Stimulated activated CD4-positive, alpha-beta T cell treated with anti-CD3 and anti-CD28 coated beads, TNF-alpha, amount 100 ng/mL, for 24 hours (primary cell): ENCODE results near the gene MINAR2.
A peak's percentile ranks its signal among the peaks of the same experiment; 100 is the strongest.

Experiments
- DNase-seq, 3 experiments: peaks; one replicate each; pipeline ENCODE4 v3.0.0-alpha.2; 2020; ENCODE audit warnings: low read depth in 3 of 3

MINAR2 gene

GRCh38 chr5:129771058-129771838 is 23.4 kb downstream of the MINAR2 start:
- peak; percentile 12 to 27 (median 12) for DNase-seq

GRCh38 chr5:129773376-129773775 is 25.5 kb downstream of the MINAR2 start:
- DNase-seq: no peak

GRCh38 chr5:129781594-129781993 is 33.7 kb downstream of the MINAR2 start:
- DNase-seq: no peak

GRCh38 chr5:129803403-129803802 is 55.5 kb downstream of the MINAR2 start:
- DNase-seq: no peak

- no peak for DNase-seq
Measured at GRCh38 chr5:129804705-129805104, 56.8 kb downstream of the MINAR2 start.

GRCh38 chr5:129807162-129807814 is 59.4 kb downstream of the MINAR2 start:
- no peak for DNase-seq
